Mesothelial cell of epicardium (in vitro differentiated cells): Measurements from ENCODE around the gene GPR32. TPM values are rescaled to one million over a fixed set of nuclear protein-coding genes. Genes with fewer than 3 reads are reported as not detected.
"Not testable (repeated sequence)": the region's sequence is repeated elsewhere in the genome, so short reads cannot be mapped to it uniquely, and the experiment has no call there.

Source experiments
- DNase-seq, 2 experiments: peaks; one replicate each; pipeline ENCODE4 v3.0.0; 2021; ENCODE audit warnings: low spot score in 2 of 2; ENCODE audit not compliant: unreplicated experiment in 2 of 2
- H3K27ac Mint-ChIP-seq: 2 replicates; pipeline ENCODE4 v1.8.0; 2021; ENCODE audit warnings: mixed read lengths
- H3K27me3 Mint-ChIP-seq: 2 replicates; pipeline ENCODE4 v1.8.0; 2021; ENCODE audit warnings: low read depth, mixed read lengths
- H3K36me3 Mint-ChIP-seq: 2 replicates; pipeline ENCODE4 v1.8.0; 2021; ENCODE audit warnings: mixed read lengths
- H3K4me1 Mint-ChIP-seq: 2 replicates; pipeline ENCODE4 v1.8.0; 2021; ENCODE audit warnings: mixed read lengths
- H3K4me3 Mint-ChIP-seq: 2 replicates; pipeline ENCODE4 v1.8.0; 2021; ENCODE audit warnings: mild to moderate bottlenecking, moderate library complexity, mixed read lengths
- H3K9me3 Mint-ChIP-seq: 2 replicates; pipeline ENCODE4 v1.8.0; 2021; ENCODE audit warnings: mixed read lengths
- total RNA-seq: library from RNA; stranded (reverse); gene quantifications from 3 replicates; pipeline ENCODE4 v1.2.1, GENCODE V29; 2021
- TF ChIP-seq, protein P1 (sequence below): fragments of 200-600 bp; sonication (generic); IDR thresholded peaks from one replicate; pipeline ENCODE4 v1.5.0; 2021; ENCODE audit warnings: antibody characterized with exemption; ENCODE audit not compliant: unreplicated experiment

The GPR32 gene
- total RNA-seq, 1 donor from 2014 or later, result not detected

DNA sequence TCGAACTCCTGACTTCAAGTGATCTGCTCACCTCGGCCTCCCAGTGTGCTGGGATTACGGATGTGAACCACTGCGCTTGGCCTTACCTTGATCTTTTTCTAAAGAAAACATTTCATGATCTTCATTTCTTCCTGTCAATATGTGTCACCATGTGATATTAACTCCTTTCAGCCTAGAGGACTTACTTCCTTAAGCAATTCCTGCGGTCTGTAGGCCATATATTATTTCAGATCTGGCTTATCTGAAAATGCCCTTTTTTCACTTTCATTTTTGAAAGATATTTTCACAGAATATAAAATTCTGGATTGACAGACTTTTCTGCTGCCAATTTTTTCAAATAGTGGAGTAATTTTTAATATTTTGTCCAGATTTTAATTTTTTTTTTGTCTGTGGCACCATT, 2.0 kb upstream of the GPR32 start:
- Mint-ChIP-seq H3K27ac (no peak overlapping the region), H3K4me1 (no peaks in the 10 kb centered on the region), H3K9me3 (no peaks in the 10 kb centered on the region), H3K27me3 (peaks cover 28% of the 10 kb centered on the region), H3K36me3 (no peaks in the 10 kb centered on the region), H3K4me3 (no peak overlapping the region)
- TF ChIP-seq, protein P1, sequence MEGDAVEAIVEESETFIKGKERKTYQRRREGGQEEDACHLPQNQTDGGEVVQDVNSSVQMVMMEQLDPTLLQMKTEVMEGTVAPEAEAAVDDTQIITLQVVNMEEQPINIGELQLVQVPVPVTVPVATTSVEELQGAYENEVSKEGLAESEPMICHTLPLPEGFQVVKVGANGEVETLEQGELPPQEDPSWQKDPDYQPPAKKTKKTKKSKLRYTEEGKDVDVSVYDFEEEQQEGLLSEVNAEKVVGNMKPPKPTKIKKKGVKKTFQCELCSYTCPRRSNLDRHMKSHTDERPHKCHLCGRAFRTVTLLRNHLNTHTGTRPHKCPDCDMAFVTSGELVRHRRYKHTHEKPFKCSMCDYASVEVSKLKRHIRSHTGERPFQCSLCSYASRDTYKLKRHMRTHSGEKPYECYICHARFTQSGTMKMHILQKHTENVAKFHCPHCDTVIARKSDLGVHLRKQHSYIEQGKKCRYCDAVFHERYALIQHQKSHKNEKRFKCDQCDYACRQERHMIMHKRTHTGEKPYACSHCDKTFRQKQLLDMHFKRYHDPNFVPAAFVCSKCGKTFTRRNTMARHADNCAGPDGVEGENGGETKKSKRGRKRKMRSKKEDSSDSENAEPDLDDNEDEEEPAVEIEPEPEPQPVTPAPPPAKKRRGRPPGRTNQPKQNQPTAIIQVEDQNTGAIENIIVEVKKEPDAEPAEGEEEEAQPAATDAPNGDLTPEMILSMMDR, result no peak
- no peak for DNase-seq

GRCh38 chr19:50770888-50771287, 624 bp downstream of the GPR32 start:
- H3K4me3 Mint-ChIP-seq, result no peak overlapping the region
- peaks cover 41% of the 10 kb centered on the region for H3K27me3 Mint-ChIP-seq
- no peaks in the 10 kb centered on the region for H3K4me1 Mint-ChIP-seq
- no peaks in the 10 kb centered on the region for H3K9me3 Mint-ChIP-seq
- no peak overlapping the region for H3K27ac Mint-ChIP-seq
- no peaks in the 10 kb centered on the region for H3K36me3 Mint-ChIP-seq
- TF ChIP-seq, protein P1, result no peak
- no peak for DNase-seq

DNA sequence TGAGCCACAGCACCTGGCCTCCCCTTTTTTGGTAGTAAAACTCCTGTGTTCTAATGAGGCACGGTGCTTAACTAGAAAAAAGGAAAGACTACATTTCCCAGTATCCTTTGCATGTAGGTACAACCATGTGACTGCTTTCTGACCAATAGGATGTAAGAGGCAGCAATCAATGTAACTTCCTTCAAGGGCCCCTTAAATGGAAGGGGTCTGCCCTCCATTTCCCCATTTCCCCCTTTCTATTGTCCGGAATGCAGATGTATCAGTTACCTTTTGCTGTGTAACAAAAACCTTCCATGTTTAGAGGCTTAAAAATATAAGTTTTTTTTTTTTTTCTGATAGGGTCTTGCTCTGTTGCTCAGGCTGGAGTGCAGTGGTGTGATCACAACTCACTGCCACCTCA, 2.2 kb downstream of the GPR32 start:
- peaks cover 41% of the 10 kb centered on the region for H3K27me3 Mint-ChIP-seq
- H3K4me3 Mint-ChIP-seq, result no peak overlapping the region
- H3K36me3 Mint-ChIP-seq, result no peaks in the 10 kb centered on the region
- no peak for DNase-seq
- H3K9me3 Mint-ChIP-seq, result no peaks in the 10 kb centered on the region
- no peak overlapping the region for H3K27ac Mint-ChIP-seq
- no peaks in the 10 kb centered on the region for H3K4me1 Mint-ChIP-seq
- TF ChIP-seq, protein P1, result no peak

- peaks cover 45% of the 10 kb centered on the region for H3K27me3 Mint-ChIP-seq
- not testable (repeated sequence) for H3K27ac Mint-ChIP-seq, DNase-seq, H3K9me3 Mint-ChIP-seq, H3K4me1 Mint-ChIP-seq, H3K4me3 Mint-ChIP-seq, H3K36me3 Mint-ChIP-seq
Observed at GRCh38 chr19:50772912-50773311, 2.6 kb downstream of the GPR32 start.

DNA sequence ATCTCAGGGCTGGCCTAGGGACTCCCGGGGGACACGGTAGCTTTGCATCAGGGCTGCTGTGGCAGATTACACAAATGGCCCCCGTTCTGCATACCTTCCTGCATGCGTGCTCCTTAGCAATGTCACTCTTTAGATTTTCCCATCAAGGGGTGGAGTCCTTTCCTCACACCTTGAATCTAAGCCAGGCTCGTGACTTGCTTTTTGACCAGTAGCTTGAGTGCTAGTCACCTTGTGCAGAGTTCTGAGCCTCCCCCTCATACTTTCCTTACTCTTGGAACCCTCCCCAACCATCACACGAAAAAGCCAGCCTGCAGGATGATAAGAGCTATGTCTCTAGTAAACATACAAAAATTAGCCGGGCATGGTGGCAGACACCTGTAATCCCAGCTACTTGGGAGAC, 3.2 kb downstream of the GPR32 start:
- not testable (repeated sequence) for H3K27ac Mint-ChIP-seq, H3K4me1 Mint-ChIP-seq, H3K4me3 Mint-ChIP-seq, H3K9me3 Mint-ChIP-seq, DNase-seq, H3K36me3 Mint-ChIP-seq
- peaks cover 46% of the 10 kb centered on the region for H3K27me3 Mint-ChIP-seq

GRCh38 chr19:50776131-50776530, 5.9 kb downstream of the GPR32 start:
- Mint-ChIP-seq H3K4me1 (peaks cover 5% of the 10 kb centered on the region), H3K27me3 (peaks cover 71% of the 10 kb centered on the region), H3K9me3 (no peaks in the 10 kb centered on the region), H3K27ac (no peak overlapping the region), H3K36me3 (no peaks in the 10 kb centered on the region), H3K4me3 (no peak overlapping the region)
- no peak for DNase-seq
- TF ChIP-seq, protein P1, result no peak

- TF ChIP-seq, protein P1, result no peak
- Mint-ChIP-seq H3K27me3 (peaks cover 82% of the 10 kb centered on the region), H3K4me1 (peaks cover 5% of the 10 kb centered on the region), H3K27ac (no peak overlapping the region), H3K4me3 (no peak overlapping the region), H3K36me3 (no peaks in the 10 kb centered on the region), H3K9me3 (no peaks in the 10 kb centered on the region)
- DNase-seq, result no peak
Observed at GRCh38 chr19:50777261-50777660, 7.0 kb downstream of the GPR32 start.
